Keratinocyte (primary cell): ENCODE results near the gene ARL6IP5.

ENCODE experiments used
- EZH2 ChIP-seq: IDR thresholded peaks from one replicate; pipeline ENCODE4 v1.6.1; 2012; ENCODE audit warnings: inconsistent platforms, mild to moderate bottlenecking, low read length, moderate library complexity
- TF ChIP-seq, protein P1 (sequence below), 3 experiments: IDR thresholded peaks in 1 of 3; conservative IDR thresholded peaks in 1 of 3; optimal IDR thresholded peaks in 1 of 3; 2 replicates in 2 of 3; 3 replicates in 1 of 3; pipeline versions ENCODE3 to v1.5.1; 2011; ENCODE audit warnings: low read length in 3 of 3, mild to moderate bottlenecking in 3 of 3, moderate library complexity in 2 of 3, control low read depth in 1 of 3, inconsistent platforms in 1 of 3; ENCODE audit not compliant: insufficient read depth in 2 of 3; ENCODE audit errors: extremely low read depth in 1 of 3

GRCh38 chr3:69052472-69052898 is 32.3 kb upstream of the ARL6IP5 start:
- TF ChIP-seq, protein P1, sequence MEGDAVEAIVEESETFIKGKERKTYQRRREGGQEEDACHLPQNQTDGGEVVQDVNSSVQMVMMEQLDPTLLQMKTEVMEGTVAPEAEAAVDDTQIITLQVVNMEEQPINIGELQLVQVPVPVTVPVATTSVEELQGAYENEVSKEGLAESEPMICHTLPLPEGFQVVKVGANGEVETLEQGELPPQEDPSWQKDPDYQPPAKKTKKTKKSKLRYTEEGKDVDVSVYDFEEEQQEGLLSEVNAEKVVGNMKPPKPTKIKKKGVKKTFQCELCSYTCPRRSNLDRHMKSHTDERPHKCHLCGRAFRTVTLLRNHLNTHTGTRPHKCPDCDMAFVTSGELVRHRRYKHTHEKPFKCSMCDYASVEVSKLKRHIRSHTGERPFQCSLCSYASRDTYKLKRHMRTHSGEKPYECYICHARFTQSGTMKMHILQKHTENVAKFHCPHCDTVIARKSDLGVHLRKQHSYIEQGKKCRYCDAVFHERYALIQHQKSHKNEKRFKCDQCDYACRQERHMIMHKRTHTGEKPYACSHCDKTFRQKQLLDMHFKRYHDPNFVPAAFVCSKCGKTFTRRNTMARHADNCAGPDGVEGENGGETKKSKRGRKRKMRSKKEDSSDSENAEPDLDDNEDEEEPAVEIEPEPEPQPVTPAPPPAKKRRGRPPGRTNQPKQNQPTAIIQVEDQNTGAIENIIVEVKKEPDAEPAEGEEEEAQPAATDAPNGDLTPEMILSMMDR (optimal IDR thresholded peaks at IDR 0.05 in 1 of 3, IDR thresholded peaks at IDR 0.05 in 1 of 3, conservative IDR thresholded peaks at IDR 0.05 in 1 of 3; ENCODE audit: extremely low read depth in 1 of 3, insufficient read depth in 2 of 3, low read length in 3 of 3): no peak
- TF ChIP-seq EZH2: no peak
